SJSA1 (cell line): ENCODE measurements around the gene RANBP1. TPM values are rescaled to one million over a fixed set of nuclear protein-coding genes. Genes with fewer than 3 reads are reported as not detected.

Experiments
- DNase-seq, 2 experiments: peaks; one replicate each; pipeline ENCODE4 v3.0.0-alpha.2; 2015 to 2020; ENCODE audit warnings: low spot score in 2 of 2, low read depth in 1 of 2
- H3K27ac ChIP-seq: fragments of 250-450 bp; sonication (Bioruptor Pico); 2 replicates; pipeline ENCODE4 v1.5.1; 2020; ENCODE audit warnings: mild to moderate bottlenecking, moderate library complexity
- H3K27me3 ChIP-seq: fragments of 250-450 bp; sonication (Bioruptor Pico); replicated peaks from 2 replicates; pipeline ENCODE4 v1.5.1; 2020; ENCODE audit warnings: mild to moderate bottlenecking, moderate library complexity
- H3K36me3 ChIP-seq: fragments of 250-450 bp; sonication (Bioruptor Pico); 2 replicates; pipeline ENCODE4 v1.5.1; 2020; ENCODE audit warnings: mild to moderate bottlenecking
- H3K4me1 ChIP-seq: fragments of 250-450 bp; sonication (Bioruptor Pico); replicated peaks from 2 replicates; pipeline ENCODE4 v1.6.1; 2021; ENCODE audit warnings: mild to moderate bottlenecking
- H3K4me3 ChIP-seq: fragments of 250-450 bp; sonication (Bioruptor Pico); 2 replicates; pipeline ENCODE4 v1.5.1; 2020; ENCODE audit warnings: mild to moderate bottlenecking
- H3K9me3 ChIP-seq: fragments of 250-450 bp; sonication (Bioruptor Pico); replicated peaks from 2 replicates; pipeline ENCODE4 v1.5.1; 2020; ENCODE audit warnings: mild to moderate bottlenecking
- total RNA-seq: library from RNA; depleted of rRNA; stranded (reverse); fragments of >200 nt; shearing (Covaris generic); gene quantifications from 2 replicates; pipeline ENCODE4 v1.2.3, GENCODE V29; 2014

RANBP1 gene
- total RNA-seq, 1 experiment from 2014 or later = 962 TPM

DNA sequence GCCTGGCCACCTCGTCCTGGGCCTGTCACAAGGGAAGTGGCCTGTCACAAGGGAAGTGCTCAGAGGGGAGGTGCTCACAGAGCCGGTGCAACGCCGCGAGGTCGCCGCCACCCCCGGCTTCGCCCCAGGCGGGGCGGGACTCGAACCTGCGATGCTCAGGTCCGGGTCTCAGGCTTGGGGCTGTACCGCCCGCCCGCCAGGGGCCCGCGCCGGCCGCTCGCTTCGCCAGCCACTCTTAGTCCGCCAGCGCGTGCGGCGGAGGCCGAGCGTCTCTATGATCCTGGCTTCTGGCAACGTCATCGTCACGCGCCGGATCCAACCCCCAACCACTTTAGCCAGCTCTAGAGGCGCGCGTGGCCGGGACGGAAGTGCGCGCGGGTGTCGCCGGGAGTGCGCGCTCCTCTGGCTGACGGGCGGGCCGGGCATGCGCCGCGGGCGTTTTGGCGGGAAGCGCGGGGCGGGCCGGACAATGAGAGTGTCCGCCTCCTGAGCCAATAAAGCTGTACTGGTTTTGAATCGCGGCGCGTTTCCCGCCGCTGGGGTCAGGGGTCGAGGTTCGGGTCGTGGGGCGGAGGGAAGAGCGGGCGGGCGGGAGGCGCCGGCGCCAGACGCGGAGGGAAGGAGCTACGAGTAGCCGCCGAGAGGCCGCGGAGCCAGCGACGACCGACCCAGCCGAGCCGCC lies 1.2 kb downstream of the RANBP1 start, which contains the start of gene TRMT2A:
Gene TRMT2A (minus strand): TSS at position 276 of the 682 bp plus-strand sequence. CDS start 320 bp downstream, outside the sequence.
- no peaks in the 10 kb centered on the region for H3K9me3 ChIP-seq
- H3K4me1 ChIP-seq = peaks cover 21% of the 10 kb centered on the region
- H3K27ac ChIP-seq = peak within 1 kb of the TSS; percentile 61
- DNase-seq = peak; percentile 97 to 98
- H3K4me3 ChIP-seq = peak within 1 kb of the TSS; percentile 80
- H3K27me3 ChIP-seq = no peaks in the 10 kb centered on the region
- H3K36me3 ChIP-seq = peaks cover 88% of the 10 kb centered on the region

DNA sequence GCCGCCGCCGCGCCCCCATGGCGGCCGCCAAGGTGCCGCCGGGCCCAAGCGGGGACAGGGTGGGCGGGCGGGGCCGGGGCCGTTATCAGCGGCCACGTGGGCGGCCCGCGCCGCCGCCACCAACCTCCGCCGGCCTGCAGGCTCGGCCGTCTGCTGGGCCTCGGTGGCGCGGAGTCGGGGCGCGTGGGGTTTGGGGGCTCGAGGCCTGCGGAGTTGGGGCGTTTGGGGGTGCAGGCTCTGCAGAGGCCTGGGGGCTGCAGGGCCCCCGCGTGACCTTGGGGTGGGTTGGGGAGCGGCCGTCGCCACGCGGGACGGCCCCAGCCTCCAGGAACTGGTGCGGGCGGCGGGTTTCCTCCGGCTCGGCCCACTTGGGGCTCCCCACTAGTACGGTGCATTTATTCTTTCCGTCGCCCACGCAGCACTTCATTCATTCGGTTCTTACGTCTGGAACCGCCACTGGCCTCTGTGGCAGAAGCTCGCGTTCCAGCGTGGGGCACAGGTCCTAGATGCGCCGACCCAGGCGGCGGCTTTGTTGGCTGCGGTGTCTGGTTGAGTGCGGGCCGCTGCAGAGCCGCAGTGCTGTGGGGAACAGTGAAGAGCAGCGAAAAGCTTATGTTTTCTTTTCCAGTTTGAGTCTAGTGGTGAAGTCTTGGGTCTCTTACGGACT lies 1.9 kb downstream of the RANBP1 start:
- Histone ChIP-seq H3K9me3 (no peaks in the 10 kb centered on the region), H3K36me3 (peaks cover 85% of the 10 kb centered on the region), H3K4me3 (peak overlapping the region; percentile 80), H3K27me3 (no peaks in the 10 kb centered on the region), H3K4me1 (peaks cover 21% of the 10 kb centered on the region), H3K27ac (peak overlapping the region; percentile 50)
- peak in 1 of 2 experiments; percentile 24 for DNase-seq

DNA sequence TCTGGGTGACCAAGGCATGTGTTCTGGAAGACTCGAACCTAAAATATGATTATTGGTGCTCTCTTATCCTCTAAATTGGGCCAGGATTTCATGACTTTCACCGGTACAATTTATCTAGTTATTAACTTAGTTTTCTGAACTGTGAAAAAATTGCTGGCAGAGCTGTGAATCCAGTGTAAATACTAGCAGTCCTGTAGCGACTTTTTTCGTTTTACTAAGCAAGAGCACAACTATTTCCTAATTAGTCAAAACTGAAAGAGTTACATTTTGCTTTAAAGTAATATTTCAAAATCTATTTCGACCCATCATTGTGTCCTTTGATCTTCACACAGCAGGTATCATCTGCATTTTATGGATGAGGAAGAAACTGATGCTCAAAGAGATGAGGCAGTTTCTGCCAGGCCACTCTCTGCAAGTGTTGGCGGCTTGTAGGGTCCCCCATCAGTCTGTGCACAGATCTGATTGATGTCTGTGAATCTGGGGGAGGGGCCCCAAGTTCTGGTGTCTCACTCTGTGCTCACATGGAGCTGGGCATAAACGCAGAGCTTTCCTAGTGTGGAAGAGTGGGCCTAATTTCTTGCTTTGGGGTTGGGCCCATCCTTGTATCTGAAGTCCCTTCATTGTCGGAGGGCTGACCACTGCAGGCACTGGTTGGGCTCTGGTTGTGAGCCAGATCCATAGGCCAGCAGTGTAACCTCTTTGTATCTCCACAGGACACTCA lies 2.6 kb downstream of the RANBP1 start:
- Histone ChIP-seq H3K4me3 (peak overlapping the region; percentile 80), H3K4me1 (peaks cover 21% of the 10 kb centered on the region), H3K36me3 (peaks cover 81% of the 10 kb centered on the region), H3K9me3 (no peaks in the 10 kb centered on the region), H3K27ac (peak overlapping the region; percentile 50; the same call in 1 of the 2 replicates), H3K27me3 (no peaks in the 10 kb centered on the region)
- DNase-seq = no peak

DNA sequence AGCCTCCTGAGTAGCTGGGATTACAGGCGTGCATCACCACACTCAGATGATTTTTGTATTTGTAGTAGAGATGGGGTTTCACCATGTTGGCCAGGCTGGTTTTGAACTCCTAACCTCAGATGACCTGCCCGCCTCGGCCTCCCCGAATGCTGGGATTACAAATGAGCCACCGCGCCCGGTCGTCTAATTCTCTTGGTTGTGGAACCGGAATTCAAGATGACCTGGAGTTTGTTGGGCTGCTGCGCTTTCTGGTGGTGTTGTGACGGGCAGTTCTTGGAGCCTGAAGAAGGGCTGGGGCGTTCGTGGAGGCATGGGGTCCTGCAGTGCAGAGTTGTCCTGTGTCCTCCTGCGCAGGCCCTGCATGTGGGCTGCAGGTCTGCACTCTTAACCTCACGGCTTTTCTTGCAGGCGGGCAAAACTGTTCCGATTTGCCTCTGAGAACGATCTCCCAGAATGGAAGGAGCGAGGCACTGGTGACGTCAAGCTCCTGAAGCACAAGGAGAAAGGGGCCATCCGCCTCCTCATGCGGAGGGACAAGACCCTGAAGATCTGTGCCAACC lies 6.0 kb downstream of the RANBP1 start:
- H3K4me3 ChIP-seq = no peak overlapping the region
- no peaks in the 10 kb centered on the region for H3K9me3 ChIP-seq
- H3K4me1 ChIP-seq = peaks cover 10% of the 10 kb centered on the region
- DNase-seq = no peak
- peaks cover 83% of the 10 kb centered on the region for H3K36me3 ChIP-seq
- no peak overlapping the region for H3K27ac ChIP-seq
- H3K27me3 ChIP-seq = no peaks in the 10 kb centered on the region

GRCh38 chr22:20123366-20124082 lies 7.6 kb downstream of the RANBP1 start:
- Histone ChIP-seq H3K4me1 (peaks cover 8% of the 10 kb centered on the region), H3K27ac (no peak overlapping the region), H3K27me3 (no peaks in the 10 kb centered on the region), H3K9me3 (no peaks in the 10 kb centered on the region), H3K36me3 (peaks cover 86% of the 10 kb centered on the region), H3K4me3 (no peak overlapping the region)
- DNase-seq = no peak

- DNase-seq = no peak
- H3K4me1 ChIP-seq = peaks cover under 1% of the 10 kb centered on the region; the same call in 1 of the 2 replicates
- H3K4me3 ChIP-seq = no peak overlapping the region
- no peaks in the 10 kb centered on the region for H3K27me3 ChIP-seq
- peaks cover 79% of the 10 kb centered on the region for H3K36me3 ChIP-seq
- no peaks in the 10 kb centered on the region for H3K9me3 ChIP-seq
- H3K27ac ChIP-seq = no peak overlapping the region
These were observed 8.3 kb downstream of the RANBP1 start for GRCh38 chr22:20124083-20124787.

DNA sequence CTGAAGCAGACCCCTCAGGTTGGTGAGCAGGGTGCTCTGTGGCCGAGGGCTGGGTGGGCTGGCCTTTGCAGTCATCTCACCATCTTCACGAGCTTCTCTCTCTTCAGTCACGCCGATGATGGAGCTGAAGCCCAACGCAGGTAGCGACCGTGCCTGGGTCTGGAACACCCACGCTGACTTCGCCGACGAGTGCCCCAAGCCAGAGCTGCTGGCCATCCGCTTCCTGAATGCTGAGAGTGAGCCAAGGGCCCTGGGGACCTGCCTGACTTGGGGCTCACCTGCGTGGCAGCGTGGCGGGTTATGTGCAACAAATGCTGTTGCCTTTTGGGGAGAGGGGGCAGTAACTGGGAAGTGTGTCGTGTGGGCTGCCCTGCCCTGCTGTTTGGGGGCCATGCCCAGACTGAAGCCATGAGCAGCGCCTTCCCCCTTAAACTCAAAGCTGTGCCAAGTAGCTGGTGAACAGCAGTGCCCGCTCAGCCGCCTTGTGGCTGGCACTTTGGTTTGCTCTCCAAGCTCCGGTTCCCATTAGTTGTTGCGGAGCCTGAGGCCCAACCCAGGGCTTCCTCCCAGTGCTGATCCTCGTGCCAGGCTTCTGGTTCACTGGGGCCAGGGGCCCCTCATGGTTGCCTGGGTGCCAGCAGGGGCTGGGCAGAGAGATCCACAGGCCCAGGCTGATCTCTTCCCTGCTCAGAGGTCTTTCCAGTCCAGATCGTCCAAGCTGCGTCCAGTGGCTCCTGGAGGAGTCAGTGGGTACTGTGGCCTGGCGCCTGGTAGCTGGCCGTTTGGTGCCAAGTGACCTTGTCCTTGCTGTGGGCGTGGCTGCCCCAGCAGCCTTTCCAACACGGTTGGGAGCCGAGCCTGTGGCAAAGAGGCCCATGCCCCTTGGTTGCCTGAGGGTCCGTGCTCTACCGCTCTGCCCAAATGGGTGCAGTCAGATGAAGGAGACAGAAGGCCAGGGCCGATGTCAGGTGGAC lies 9.6 kb downstream of the RANBP1 start:
- no peaks in the 10 kb centered on the region for H3K9me3 ChIP-seq
- no peaks in the 10 kb centered on the region for H3K4me1 ChIP-seq
- H3K27ac ChIP-seq = no peak overlapping the region
- H3K4me3 ChIP-seq = no peak overlapping the region
- peaks cover 66% of the 10 kb centered on the region for H3K36me3 ChIP-seq
- no peak for DNase-seq
- H3K27me3 ChIP-seq = no peaks in the 10 kb centered on the region

GRCh38 chr22:20126284-20127029 lies 10.6 kb downstream of the RANBP1 start:
- Histone ChIP-seq H3K27me3 (no peaks in the 10 kb centered on the region), H3K36me3 (peaks cover 61% of the 10 kb centered on the region), H3K4me3 (no peak overlapping the region), H3K4me1 (no peaks in the 10 kb centered on the region; the same call in 1 of the 2 replicates), H3K27ac (no peak overlapping the region), H3K9me3 (no peaks in the 10 kb centered on the region)
- DNase-seq = no peak

DNA sequence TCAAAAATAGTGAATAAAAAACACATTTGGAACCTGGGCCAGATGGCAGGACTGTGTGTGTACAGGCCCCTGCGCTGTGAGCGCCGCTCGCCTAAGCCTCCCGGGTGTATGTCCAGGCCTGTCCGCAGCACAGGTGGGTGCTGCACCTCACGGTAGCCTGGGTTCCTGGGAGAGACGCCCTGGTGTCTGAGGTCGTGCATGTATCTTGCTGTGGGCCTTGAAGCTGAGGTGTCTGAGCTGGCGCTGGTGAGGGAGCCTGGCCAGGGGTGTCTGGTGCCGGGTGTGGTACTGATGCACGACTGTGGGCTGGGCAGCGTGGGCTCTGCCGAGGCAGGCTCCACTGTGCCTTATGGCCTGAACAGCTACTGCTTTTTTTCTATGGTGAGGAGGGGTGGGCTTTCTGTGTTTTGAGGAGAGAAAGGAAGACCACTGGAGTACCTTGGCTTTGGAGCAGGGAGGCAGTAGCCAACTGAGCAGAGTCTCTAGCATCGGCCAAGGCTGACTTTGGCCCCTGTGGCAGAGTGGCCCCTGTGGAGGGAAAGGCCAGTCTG lies 11.5 kb downstream of the RANBP1 start:
- Histone ChIP-seq H3K36me3 (peaks cover 56% of the 10 kb centered on the region), H3K4me3 (no peak overlapping the region), H3K27me3 (no peaks in the 10 kb centered on the region), H3K4me1 (peaks cover 5% of the 10 kb centered on the region), H3K9me3 (no peaks in the 10 kb centered on the region), H3K27ac (no peak overlapping the region)
- no peak for DNase-seq

- Histone ChIP-seq H3K4me1 (peaks cover 11% of the 10 kb centered on the region), H3K36me3 (peaks cover 55% of the 10 kb centered on the region), H3K27me3 (no peaks in the 10 kb centered on the region), H3K27ac (no peak overlapping the region), H3K4me3 (no peak overlapping the region), H3K9me3 (no peaks in the 10 kb centered on the region)
- no peak for DNase-seq
These were observed 12.1 kb downstream of the RANBP1 start for GRCh38 chr22:20127869-20128618.

DNA sequence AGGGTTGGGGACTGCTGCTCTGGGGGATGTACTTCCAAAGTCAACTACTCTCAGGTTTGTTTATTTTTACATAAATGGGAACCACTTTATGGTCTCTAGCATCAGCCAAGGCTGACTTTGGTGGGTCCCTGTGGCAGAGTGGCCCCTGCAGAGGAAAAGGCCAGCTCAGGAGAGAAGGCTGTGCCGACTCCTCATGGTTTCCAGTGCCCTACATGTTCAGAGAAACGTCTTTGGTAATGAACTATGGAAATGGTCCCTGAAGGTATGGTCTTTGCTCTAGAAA lies 12.7 kb downstream of the RANBP1 start:
- Histone ChIP-seq H3K4me1 (peaks cover 12% of the 10 kb centered on the region), H3K27me3 (no peaks in the 10 kb centered on the region), H3K4me3 (no peak overlapping the region), H3K9me3 (no peaks in the 10 kb centered on the region), H3K36me3 (peaks cover 53% of the 10 kb centered on the region), H3K27ac (no peak overlapping the region)
- no peak for DNase-seq
